NCI-H446 treated with DMSO at 0.1 percent for 48 hours (cell line): Measurements from ENCODE around the gene AFF2.

ENCODE experiments used
- DNase-seq: peaks from one replicate; lab custom pipeline; 2025; lab: John Stamatoyannopoulos, UW

AFF2 gene

DNA sequence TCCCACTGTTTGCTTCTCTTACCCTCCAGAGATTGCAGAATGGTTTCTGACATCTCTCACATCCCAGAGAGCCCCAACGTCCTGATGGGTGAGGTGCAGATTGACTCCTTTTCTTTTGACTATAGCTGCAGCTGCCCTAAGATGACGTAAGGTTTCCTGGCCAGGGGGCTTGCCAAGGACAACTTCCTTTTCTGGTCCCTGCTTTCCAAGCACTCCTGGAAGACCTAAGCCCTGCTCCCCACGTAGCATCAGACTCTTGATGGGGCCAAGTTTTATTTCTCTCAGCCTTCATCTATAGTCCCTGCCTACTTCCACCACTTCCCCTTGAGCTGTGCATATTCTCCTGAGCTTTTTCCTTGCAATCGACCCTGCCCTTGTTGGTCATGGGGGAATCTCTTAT is 507.0 kb downstream of the AFF2 start:
- DNase-seq = no peak

DNA sequence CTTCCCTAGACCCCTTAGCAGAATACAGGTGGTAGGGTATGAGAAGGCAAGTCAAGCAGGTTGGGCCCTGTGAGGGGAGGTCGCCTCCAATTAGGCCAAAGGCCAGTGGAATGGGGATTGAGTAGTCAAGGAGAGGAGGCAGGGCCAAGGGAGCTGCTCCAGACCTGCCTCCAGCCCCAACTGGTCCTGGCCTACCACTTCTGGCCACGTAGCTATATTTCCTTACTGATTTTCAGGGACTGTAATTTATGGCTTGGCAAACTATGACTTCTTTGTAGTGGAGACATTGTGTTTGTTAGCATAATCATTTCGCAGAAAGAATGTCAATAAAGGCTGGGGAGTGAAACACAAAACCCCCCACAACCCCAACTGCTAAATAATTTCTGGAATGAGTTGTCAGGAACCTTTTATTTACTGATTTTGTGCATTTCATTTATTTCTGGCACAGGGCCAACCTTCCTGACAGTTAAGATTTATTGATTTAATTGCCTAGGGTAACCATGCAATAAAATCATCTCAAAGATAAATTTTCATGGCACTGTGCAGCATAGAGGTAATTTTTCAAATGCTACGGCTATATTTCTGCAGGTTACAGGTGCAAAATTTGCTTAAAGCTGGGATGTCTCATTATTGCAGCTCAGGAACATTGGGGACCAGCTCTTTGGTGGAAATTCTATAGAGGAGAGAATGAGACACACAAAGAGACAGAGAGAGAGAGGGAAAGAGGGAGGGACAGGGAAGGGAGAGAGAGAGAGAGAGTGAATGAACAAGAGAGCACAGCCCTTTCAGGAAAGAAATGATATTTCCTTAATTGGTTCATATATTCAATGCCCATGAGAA is 509.8 kb downstream of the AFF2 start:
- DNase-seq = no peak

DNA sequence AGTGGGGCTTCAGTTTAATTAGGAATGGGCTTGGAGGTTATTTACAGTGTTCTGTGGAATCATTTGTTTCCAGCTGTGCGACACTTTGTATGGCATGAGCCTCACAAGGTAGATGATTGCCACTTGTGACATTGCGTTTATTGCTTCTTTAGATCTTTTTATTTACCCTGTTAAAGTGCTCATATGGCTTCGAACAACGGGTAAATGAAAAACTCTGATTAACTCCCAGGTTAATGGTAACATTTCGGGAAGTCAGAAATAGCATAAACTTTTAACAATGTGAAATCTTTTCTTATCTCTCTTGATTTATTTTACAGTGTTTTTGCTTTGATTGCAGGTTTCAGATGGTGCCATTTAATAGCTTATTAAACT is 510.4 kb downstream of the AFF2 start:
- no peak for DNase-seq

DNA sequence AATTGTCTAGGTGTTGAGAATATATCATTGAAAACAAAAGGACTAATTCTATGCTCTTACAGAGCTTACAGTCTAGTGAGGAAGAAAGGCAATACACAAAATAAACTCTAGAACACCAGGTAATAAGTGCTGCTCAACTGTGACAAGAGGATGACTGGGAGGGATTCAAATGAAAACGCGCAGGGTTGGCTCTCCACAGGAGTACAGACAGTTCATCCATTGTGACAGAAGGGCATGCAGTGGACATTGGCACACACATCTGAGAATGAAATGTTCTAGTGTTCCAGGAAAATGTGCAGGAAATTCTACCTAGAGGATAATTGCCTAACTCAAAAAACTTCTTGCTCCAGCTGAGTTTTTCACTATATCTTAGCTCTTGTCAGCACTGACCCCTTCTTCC is 512.7 kb downstream of the AFF2 start:
- DNase-seq = no peak

DNA sequence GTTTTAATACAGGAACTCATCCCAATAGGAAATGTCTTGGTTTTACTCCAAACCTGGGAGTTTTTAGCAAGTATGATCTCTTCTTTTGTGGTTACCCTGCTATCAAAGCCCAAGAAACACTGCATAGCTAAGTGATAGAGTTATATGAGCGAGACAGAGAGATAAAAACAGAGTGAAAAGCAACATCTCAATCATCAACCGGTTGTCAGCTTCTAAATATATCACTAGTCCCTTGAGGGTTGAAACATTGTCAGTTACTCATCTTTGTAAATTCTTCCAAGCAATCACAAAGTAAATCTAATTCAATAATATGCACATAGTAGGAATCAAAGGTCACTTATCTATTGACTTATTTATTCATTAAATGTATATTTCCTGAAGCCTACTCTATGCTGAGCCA is 520.7 kb downstream of the AFF2 start:
- no peak for DNase-seq

DNA sequence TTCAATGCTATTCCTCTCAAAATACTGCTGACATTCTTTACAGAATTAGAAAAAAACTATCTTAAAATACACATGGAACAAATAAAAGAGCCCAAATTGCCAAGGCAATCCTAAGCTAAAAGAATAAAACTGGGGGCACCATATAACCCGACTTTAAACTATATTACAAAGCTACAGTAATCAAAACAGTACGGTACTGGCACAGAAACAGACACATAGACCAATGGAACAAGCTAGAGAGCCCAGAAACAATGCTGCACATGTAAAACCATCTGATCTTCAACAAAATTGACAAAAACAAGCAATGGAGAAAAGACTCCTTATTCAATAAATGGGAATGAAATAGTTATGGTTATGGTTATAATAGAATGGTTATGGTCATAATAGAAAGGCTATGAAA is 522.1 kb downstream of the AFF2 start:
- DNase-seq = no peak

DNA sequence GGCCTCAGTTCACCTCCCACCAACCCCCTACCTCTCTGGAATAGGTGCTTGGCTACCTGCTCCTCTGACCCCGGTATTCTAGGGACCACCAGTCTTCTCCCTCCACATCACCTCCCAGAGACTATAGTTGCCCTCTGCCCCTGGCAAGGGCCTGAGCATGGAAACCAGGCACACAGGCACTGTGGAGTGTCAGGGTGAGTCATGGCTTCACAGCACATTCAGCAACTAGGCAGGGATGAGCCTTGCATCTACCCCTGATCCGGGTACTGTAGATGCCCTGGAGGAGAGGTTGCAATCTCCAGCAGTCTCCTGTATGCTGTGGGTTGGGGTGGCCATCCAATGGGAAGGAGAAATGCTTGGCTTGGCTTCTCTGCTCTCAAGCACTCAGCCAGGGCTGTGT is 532.0 kb downstream of the AFF2 start:
- no peak for DNase-seq

DNA sequence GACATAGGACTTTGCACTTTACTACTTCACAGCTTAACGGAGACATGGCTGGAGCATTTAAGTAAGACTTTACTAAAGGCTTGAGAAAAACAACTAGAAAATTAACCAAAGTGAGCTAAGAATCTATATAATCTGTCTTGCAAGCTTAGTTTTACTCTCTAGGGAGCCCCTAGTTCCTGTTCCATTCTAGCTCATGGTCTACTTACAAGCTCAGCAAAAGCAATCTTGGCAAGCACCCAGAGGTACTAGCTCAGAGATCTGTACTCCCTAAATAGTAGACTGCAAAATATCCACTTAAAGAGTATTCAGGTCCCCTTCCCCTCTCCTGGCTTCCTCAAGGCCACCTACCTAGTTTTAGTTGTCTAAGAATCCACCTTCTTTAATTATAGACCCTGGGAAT is 535.7 kb downstream of the AFF2 start:
- no peak for DNase-seq

DNA sequence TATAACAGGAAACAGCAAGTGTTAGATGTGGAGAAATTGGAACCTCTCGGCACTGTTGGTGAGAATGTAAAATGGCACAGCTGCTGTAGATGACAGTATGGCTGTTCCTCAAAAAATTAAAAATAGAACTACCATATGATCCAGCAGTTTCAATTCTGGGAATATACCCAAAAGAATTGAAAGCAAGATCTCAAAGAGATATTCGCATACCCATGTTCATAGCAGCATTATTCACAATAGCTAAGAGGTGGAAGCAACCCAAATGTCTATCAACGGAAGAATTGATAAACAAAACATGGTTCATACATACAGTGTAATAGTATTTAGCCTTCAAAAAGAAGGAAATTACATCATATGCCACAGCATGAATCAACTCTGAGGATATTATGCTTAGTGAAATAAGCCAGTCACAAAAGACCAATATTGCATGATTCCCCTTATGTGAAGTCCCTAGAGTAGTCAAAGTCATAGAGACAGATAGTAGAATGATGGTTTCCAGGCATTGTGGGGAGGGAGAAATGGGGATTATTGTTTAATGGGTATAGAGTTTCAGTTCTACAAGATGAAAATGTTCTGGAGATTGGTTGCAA is 537.0 kb downstream of the AFF2 start:
- no peak for DNase-seq

DNA sequence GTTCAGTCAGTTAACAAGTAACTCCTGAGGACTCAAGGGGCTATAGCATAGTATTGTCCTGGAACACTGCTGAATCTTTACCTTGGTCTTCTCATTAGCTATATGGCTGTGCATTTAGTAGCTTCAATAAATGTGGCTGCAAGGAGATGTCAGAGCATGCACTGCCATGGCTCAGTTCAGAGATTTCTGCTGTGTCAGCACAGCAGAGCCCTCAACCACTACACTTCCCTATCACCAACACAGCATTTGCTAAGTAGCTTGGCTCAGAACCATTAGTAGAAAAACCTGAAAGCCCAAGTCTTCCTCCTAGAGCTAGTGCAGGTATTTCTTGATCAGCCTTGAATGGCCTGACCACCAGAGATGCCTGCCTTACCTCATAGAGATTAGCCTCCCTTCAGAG is 538.6 kb downstream of the AFF2 start:
- no peak for DNase-seq

DNA sequence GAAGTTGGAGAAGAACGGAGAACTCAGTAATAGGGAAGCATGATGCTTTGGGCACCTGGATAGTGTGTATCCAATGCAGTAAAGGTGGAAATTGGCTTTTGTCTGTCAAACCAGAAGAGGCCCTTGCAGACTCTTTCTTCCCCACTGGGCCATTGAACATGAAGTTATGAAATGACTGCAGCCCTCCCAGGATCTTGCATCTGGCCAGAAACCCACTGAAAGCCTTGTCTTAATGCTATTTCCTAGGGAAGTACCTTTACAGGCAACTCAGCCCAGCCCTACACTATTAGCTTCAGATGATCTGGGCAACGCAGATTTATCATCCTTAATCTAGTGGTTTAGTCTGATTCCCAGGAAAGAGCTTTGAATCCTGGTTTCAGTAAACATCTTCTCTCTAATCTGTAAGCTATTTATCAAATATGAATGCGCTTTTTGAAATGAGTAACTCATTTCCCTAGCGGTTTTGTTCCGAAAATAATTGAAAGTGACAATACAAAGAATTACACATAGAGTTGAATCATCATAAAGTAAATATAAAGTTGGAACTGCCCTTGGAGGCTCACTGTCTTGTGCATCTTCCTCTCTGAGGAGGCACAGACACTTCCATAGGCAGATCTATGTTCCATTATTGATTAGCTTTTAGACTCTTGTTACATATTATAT is 540.6 kb downstream of the AFF2 start:
- no peak for DNase-seq

DNA sequence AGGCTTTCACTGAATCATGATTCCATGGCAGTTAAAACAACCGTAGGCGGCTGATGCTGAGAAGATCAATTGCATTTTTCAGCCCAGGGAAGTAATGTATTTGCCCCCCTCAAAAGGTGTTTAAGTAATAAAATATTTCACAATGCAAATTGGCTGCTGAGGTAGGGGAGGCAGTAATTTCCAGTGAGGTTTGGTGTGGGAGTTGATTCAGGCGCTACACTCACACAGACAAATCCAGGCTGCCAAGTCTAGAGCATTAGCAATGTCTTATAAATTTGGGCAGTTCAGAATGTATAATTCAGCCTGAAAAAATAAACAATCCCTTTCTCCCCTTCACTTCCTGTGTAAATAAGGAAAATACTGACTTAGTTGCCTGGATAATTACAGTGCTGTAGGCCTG is 543.0 kb downstream of the AFF2 start:
- DNase-seq = no peak

DNA sequence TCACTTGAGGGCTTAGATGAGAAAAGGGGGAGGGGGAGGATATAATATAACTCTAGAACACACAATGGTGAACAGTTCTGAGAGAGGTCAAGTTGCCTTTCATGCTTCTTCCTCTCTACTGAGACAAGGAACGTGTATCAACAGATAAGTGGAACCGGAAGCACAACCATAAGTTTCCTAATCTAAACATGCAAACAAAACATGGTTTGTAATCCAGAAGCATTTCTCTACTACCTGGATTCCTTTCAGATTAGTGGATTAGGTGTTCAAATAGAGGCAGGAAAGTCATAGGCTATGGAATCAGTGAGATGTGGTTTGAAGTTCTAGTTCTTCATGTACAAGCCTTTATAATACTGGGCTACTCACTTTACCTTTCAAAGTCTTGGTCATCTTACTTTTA is 544.1 kb downstream of the AFF2 start:
- DNase-seq = no peak

DNA sequence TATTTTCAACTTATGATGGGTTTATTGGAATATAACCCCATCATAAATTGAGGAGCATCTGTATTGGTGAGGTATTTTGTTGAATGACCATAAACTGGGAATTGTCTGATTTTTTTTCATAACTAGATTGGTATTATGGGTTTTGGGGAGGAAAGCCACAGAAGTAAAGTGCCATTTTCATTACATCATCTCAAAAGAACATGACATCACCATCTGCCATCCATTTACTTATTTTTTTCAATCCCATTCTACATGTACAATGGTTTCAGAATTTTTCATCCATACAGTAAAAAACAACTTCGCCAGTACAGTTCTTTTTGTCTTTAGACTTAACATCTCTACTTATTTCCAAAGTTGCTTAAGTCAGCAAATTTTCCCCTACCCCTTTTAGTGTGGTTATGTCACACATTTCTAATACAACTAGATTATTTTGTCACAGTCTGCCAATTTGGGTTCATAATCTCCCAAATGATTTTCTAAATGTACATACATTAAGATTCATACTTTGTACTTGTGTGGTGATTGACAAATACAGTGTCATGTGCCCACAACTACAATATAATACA is 545.3 kb downstream of the AFF2 start:
- DNase-seq = no peak
